ENCODE data around the gene ACTL7A.

GRCh38 chr9:108816037-108816436 lies 46.0 kb upstream of the ACTL7A start:
- TF ChIP-seq CTCF (IDR thresholded peaks at IDR 0.05) (no peak), POLR2A (IDR thresholded peaks at IDR 0.05) (no peak), EP300 (IDR thresholded peaks at IDR 0.05) (no peak)

Measured in tibial nerve (tissue), 4 donors.